Osteoblast (primary cell): ENCODE measurements around the gene HAUS5. TPM values are rescaled to one million over a fixed set of nuclear protein-coding genes. Genes with fewer than 3 reads are reported as not detected.
A peak's percentile ranks its signal among the peaks of the same experiment; 100 is the strongest.

ENCODE experiments used
- DNase-seq: peaks from one replicate; pipeline ENCODE4 v3.0.0; 2011; ENCODE audit warnings: low spot score, mixed read lengths; ENCODE audit not compliant: insufficient read length; ENCODE audit errors: missing footprints
- H2AFZ ChIP-seq: 2 replicates; pipeline ENCODE4 v1.6.0; 2011; ENCODE audit warnings: mild to moderate bottlenecking, low read length
- H3K27ac ChIP-seq: 2 replicates; pipeline ENCODE4 v1.5.1; 2011; ENCODE audit warnings: mild to moderate bottlenecking, low read depth, low read length, moderate library complexity
- H3K27me3 ChIP-seq: 2 replicates; pipeline ENCODE4 v1.6.0; 2012; ENCODE audit warnings: mild to moderate bottlenecking, control low read depth, inconsistent platforms, low read length, moderate library complexity; ENCODE audit not compliant: insufficient read depth
- H3K36me3 ChIP-seq: 2 replicates; pipeline ENCODE4 v1.5.1; 2011; ENCODE audit warnings: mild to moderate bottlenecking, low read length, control low read depth, moderate library complexity; ENCODE audit not compliant: insufficient read depth
- H3K4me1 ChIP-seq: 2 replicates; pipeline ENCODE4 v1.5.1; 2011; ENCODE audit warnings: mild to moderate bottlenecking, low read length, control low read depth, moderate library complexity; ENCODE audit not compliant: insufficient read depth
- H3K4me2 ChIP-seq: 2 replicates; pipeline ENCODE4 v1.6.0; 2011; ENCODE audit warnings: mild to moderate bottlenecking, low read length; ENCODE audit not compliant: insufficient read depth
- H3K4me3 ChIP-seq: fragments of 200-600 bp; sonication (generic); 3 replicates; pipeline ENCODE4 v1.5.1; 2012; ENCODE audit warnings: mild to moderate bottlenecking, low read length, inconsistent platforms; ENCODE audit not compliant: insufficient read depth
- H3K79me2 ChIP-seq: 2 replicates; pipeline ENCODE4 v1.6.0; 2012; ENCODE audit warnings: mild to moderate bottlenecking, low read length, control low read depth, inconsistent platforms; ENCODE audit not compliant: insufficient read depth
- H3K9me3 ChIP-seq: 2 replicates; pipeline ENCODE4 v1.5.1; 2011; ENCODE audit warnings: low read depth, low read length, control low read depth
- H4K20me1 ChIP-seq: 2 replicates; pipeline ENCODE4 v1.6.0; 2012; ENCODE audit warnings: mild to moderate bottlenecking, low read length, control low read depth; ENCODE audit not compliant: insufficient read depth
- CTCF ChIP-seq: IDR thresholded peaks from 2 replicates; pipeline ENCODE4 v1.5.1; 2011; ENCODE audit warnings: mild to moderate bottlenecking, low read depth, low read length, moderate library complexity; ENCODE audit errors: extremely low read depth
- total RNA-seq: library from RNA; depleted of rRNA; stranded (reverse); fragments of >200 nt; gene quantifications from 2 replicates; pipeline ENCODE4 v1.2.3, GENCODE V29; 2012

Gene HAUS5
- total RNA-seq, 1 donor: 4.7 TPM

- Histone ChIP-seq H4K20me1 (no peaks in the 10 kb centered on the region), H3K4me2 (peak overlapping the region; percentile 98), H3K36me3 (peaks cover 6% of the 10 kb centered on the region), H2AFZ (no peak overlapping the region), H3K27ac (no peak overlapping the region), H3K4me1 (peaks cover 5% of the 10 kb centered on the region), H3K4me3 (no peak overlapping the region), H3K9me3 (no peaks in the 10 kb centered on the region), H3K27me3 (no peaks in the 10 kb centered on the region), H3K79me2 (peaks cover 2% of the 10 kb centered on the region)
- DNase-seq: no peak
- no peak for TF ChIP-seq CTCF
Observed at GRCh38 chr19:35613574-35613973, 1.0 kb downstream of the HAUS5 start.

GRCh38 chr19:35615036-35615435, 2.5 kb downstream of the HAUS5 start:
- no peak overlapping the region for H2AFZ ChIP-seq
- H3K4me3 ChIP-seq: no peak overlapping the region
- no peaks in the 10 kb centered on the region for H4K20me1 ChIP-seq
- no peaks in the 10 kb centered on the region for H3K9me3 ChIP-seq
- peaks cover 5% of the 10 kb centered on the region for H3K4me1 ChIP-seq
- H3K4me2 ChIP-seq: no peak overlapping the region
- peaks cover 6% of the 10 kb centered on the region for H3K36me3 ChIP-seq
- no peak for DNase-seq
- no peaks in the 10 kb centered on the region for H3K27me3 ChIP-seq
- no peak for TF ChIP-seq CTCF
- no peak overlapping the region for H3K27ac ChIP-seq
- peaks cover 2% of the 10 kb centered on the region for H3K79me2 ChIP-seq

- H3K27ac ChIP-seq: no peak overlapping the region
- TF ChIP-seq CTCF: no peak
- no peak overlapping the region for H3K4me3 ChIP-seq
- no peaks in the 10 kb centered on the region for H3K79me2 ChIP-seq
- peaks cover 6% of the 10 kb centered on the region for H3K36me3 ChIP-seq
- no peaks in the 10 kb centered on the region for H3K27me3 ChIP-seq
- H2AFZ ChIP-seq: no peak overlapping the region
- no peaks in the 10 kb centered on the region for H3K9me3 ChIP-seq
- no peaks in the 10 kb centered on the region for H4K20me1 ChIP-seq
- H3K4me1 ChIP-seq: no peaks in the 10 kb centered on the region
- peak; percentile 3 for DNase-seq
- no peak overlapping the region for H3K4me2 ChIP-seq
Observed at GRCh38 chr19:35618857-35619256, 6.3 kb downstream of the HAUS5 start.

- DNase-seq: peak; percentile 35
- H3K27ac ChIP-seq: no peak overlapping the region
- no peak overlapping the region for H3K4me2 ChIP-seq
- no peaks in the 10 kb centered on the region for H3K9me3 ChIP-seq
- H4K20me1 ChIP-seq: no peaks in the 10 kb centered on the region
- no peaks in the 10 kb centered on the region for H3K79me2 ChIP-seq
- H3K4me3 ChIP-seq: no peak overlapping the region
- no peaks in the 10 kb centered on the region for H3K4me1 ChIP-seq
- H3K36me3 ChIP-seq: peaks cover 6% of the 10 kb centered on the region
- H3K27me3 ChIP-seq: no peaks in the 10 kb centered on the region
- TF ChIP-seq CTCF: no peak
- no peak overlapping the region for H2AFZ ChIP-seq
Observed at GRCh38 chr19:35619290-35619923, 6.9 kb downstream of the HAUS5 start.
